ENCODE results near the gene CNN2. TPM values are rescaled to one million over a fixed set of nuclear protein-coding genes. Genes with fewer than 3 reads are reported as not detected.

The CNN2 gene
- total RNA-seq, 1 experiment from 2014 or later: 194 TPM

GRCh38 chr19:1052349-1052975 lies 26.1 kb downstream of the CNN2 start:
- no peak for DNase-seq
- ChIA-PET POLR2A (no interaction called here), CTCF (no interaction called here)
- no peak for TF ChIP-seq CTCF (IDR thresholded peaks at IDR 0.05; ENCODE audit: insufficient read depth in 1 of 2, low read depth in 1 of 2, low read length in 1 of 2, severe bottlenecking in 1 of 2, unreplicated experiment in 1 of 2)
- Mint-ChIP-seq H3K36me3 (ENCODE audit: insufficient read depth, unreplicated experiment) (peaks cover 6% of the 10 kb centered on the region), H3K4me1 (ENCODE audit: low read depth, unreplicated experiment) (no peaks in the 10 kb centered on the region), H3K4me3 (ENCODE audit: unreplicated experiment) (no peak overlapping the region), H3K27me3 (ENCODE audit: insufficient read depth, unreplicated experiment) (no peaks in the 10 kb centered on the region), H3K27ac (ENCODE audit: unreplicated experiment) (no peak overlapping the region), H3K9me3 (ENCODE audit: unreplicated experiment) (no peaks in the 10 kb centered on the region)
- Histone ChIP-seq H3K36me3 (ENCODE audit: control insufficient read depth, insufficient read depth, low read length) (no peaks in the 10 kb centered on the region), H3K27me3 (replicated peaks; ENCODE audit: control insufficient read depth, insufficient read depth, low read length) (no peaks in the 10 kb centered on the region), H3K4me1 (no peaks in the 10 kb centered on the region), H3K9me3 (no peaks in the 10 kb centered on the region), H3K4me3 (ENCODE audit: low read depth, low read length) (no peak overlapping the region)
- no TSS peak for BruUV-seq (replicated peaks)
- intact Hi-C loops (cut with micrococcal nuclease; ENCODE audit: unreplicated experiment): no loop called here

GRCh38 chr19:1053176-1054101 lies 27.0 kb downstream of the CNN2 start:
- TF ChIP-seq CTCF (IDR thresholded peaks at IDR 0.05; ENCODE audit: insufficient read depth in 1 of 2, low read depth in 1 of 2, low read length in 1 of 2, severe bottlenecking in 1 of 2, unreplicated experiment in 1 of 2): no peak
- Histone ChIP-seq H3K36me3 (ENCODE audit: control insufficient read depth, insufficient read depth, low read length) (no peaks in the 10 kb centered on the region), H3K4me1 (no peaks in the 10 kb centered on the region), H3K27me3 (replicated peaks; ENCODE audit: control insufficient read depth, insufficient read depth, low read length) (no peaks in the 10 kb centered on the region), H3K4me3 (ENCODE audit: low read depth, low read length) (no peak overlapping the region), H3K9me3 (no peaks in the 10 kb centered on the region)
- Mint-ChIP-seq H3K4me1 (ENCODE audit: low read depth, unreplicated experiment) (no peaks in the 10 kb centered on the region), H3K4me3 (ENCODE audit: unreplicated experiment) (no peak overlapping the region), H3K36me3 (ENCODE audit: insufficient read depth, unreplicated experiment) (peaks cover 6% of the 10 kb centered on the region), H3K9me3 (ENCODE audit: unreplicated experiment) (no peaks in the 10 kb centered on the region), H3K27ac (ENCODE audit: unreplicated experiment) (peak overlapping the region; percentile 39), H3K27me3 (ENCODE audit: insufficient read depth, unreplicated experiment) (no peaks in the 10 kb centered on the region)
- POLR2A ChIA-PET: no interaction called here
- BruUV-seq (replicated peaks): no TSS peak
- no peak for DNase-seq
- intact Hi-C loops (cut with micrococcal nuclease; ENCODE audit: unreplicated experiment): no loop called here
- CTCF ChIA-PET: no interaction called here

GRCh38 chr19:1054102-1055027 lies 28.0 kb downstream of the CNN2 start:
- Histone ChIP-seq H3K9me3 (no peaks in the 10 kb centered on the region), H3K4me3 (ENCODE audit: low read depth, low read length) (no peak overlapping the region), H3K4me1 (no peaks in the 10 kb centered on the region), H3K27me3 (replicated peaks; ENCODE audit: control insufficient read depth, insufficient read depth, low read length) (no peaks in the 10 kb centered on the region), H3K36me3 (ENCODE audit: control insufficient read depth, insufficient read depth, low read length) (no peaks in the 10 kb centered on the region)
- Mint-ChIP-seq H3K27me3 (ENCODE audit: insufficient read depth, unreplicated experiment) (no peaks in the 10 kb centered on the region), H3K4me3 (ENCODE audit: unreplicated experiment) (no peak overlapping the region), H3K36me3 (ENCODE audit: insufficient read depth, unreplicated experiment) (peaks cover 8% of the 10 kb centered on the region), H3K27ac (ENCODE audit: unreplicated experiment) (no peak overlapping the region), H3K4me1 (ENCODE audit: low read depth, unreplicated experiment) (no peaks in the 10 kb centered on the region), H3K9me3 (ENCODE audit: unreplicated experiment) (no peaks in the 10 kb centered on the region)
- POLR2A ChIA-PET: no interaction called here
- BruUV-seq (replicated peaks): no TSS peak
- intact Hi-C loops (cut with micrococcal nuclease; ENCODE audit: unreplicated experiment): no loop called here
- CTCF ChIA-PET: no interaction called here
- TF ChIP-seq CTCF (IDR thresholded peaks at IDR 0.05; ENCODE audit: insufficient read depth in 1 of 2, low read depth in 1 of 2, low read length in 1 of 2, severe bottlenecking in 1 of 2, unreplicated experiment in 1 of 2): no peak
- DNase-seq: no peak
